HUES6 (cell line): ENCODE measurements around the gene ELFN2.

Source experiments
- H3K27ac ChIP-seq: 2 replicates; pipeline ENCODE4 v1.7.0; 2013; ENCODE audit warnings: low read depth, mild to moderate bottlenecking, low read length, inconsistent platforms
- H3K27me3 ChIP-seq: 2 replicates; pipeline ENCODE4 v1.6.1; 2013; ENCODE audit warnings: low read length; ENCODE audit not compliant: control insufficient read depth, insufficient read depth
- H3K36me3 ChIP-seq: 2 replicates; pipeline ENCODE4 v1.6.1; 2013; ENCODE audit warnings: low read length; ENCODE audit not compliant: control insufficient read depth, insufficient read depth
- H3K4me1 ChIP-seq: 2 replicates; pipeline ENCODE4 v1.6.1; 2013; ENCODE audit warnings: low read length; ENCODE audit not compliant: control insufficient read depth, insufficient read depth
- H3K4me3 ChIP-seq: 2 replicates; pipeline ENCODE4 v1.5.1; 2013; ENCODE audit warnings: low read depth, low read length
- H3K9ac ChIP-seq: one replicate; pipeline ENCODE4 v1.6.1; 2013; ENCODE audit warnings: mild to moderate bottlenecking, low read length
- H3K9me3 ChIP-seq: 2 replicates; pipeline ENCODE4 v1.6.1; 2013; ENCODE audit warnings: low read depth, low read length; ENCODE audit not compliant: control insufficient read depth, insufficient read depth

The ELFN2 gene

GRCh38 chr22:37425369-37425768 is 1.9 kb downstream of the ELFN2 start:
- Histone ChIP-seq H3K9me3 (no peaks in the 10 kb centered on the region), H3K27me3 (peaks cover 81% of the 10 kb centered on the region), H3K27ac (no peak overlapping the region), H3K36me3 (no peaks in the 10 kb centered on the region), H3K4me3 (no peak overlapping the region), H3K9ac (no peak overlapping the region), H3K4me1 (peaks cover 9% of the 10 kb centered on the region)

- Histone ChIP-seq H3K4me1 (peaks cover 21% of the 10 kb centered on the region), H3K9me3 (no peaks in the 10 kb centered on the region), H3K36me3 (no peaks in the 10 kb centered on the region), H3K27ac (no peak overlapping the region), H3K9ac (no peak overlapping the region), H3K27me3 (peaks cover 91% of the 10 kb centered on the region), H3K4me3 (no peak overlapping the region)
These were observed 4.0 kb downstream of the ELFN2 start for GRCh38 chr22:37423283-37423682.

GRCh38 chr22:37421468-37421877 is 5.8 kb downstream of the ELFN2 start:
- no peaks in the 10 kb centered on the region for H3K36me3 ChIP-seq
- no peak overlapping the region for H3K9ac ChIP-seq
- peaks cover 78% of the 10 kb centered on the region for H3K27me3 ChIP-seq
- no peak overlapping the region for H3K4me3 ChIP-seq
- H3K4me1 ChIP-seq, result peaks cover 21% of the 10 kb centered on the region
- no peak overlapping the region for H3K27ac ChIP-seq
- no peaks in the 10 kb centered on the region for H3K9me3 ChIP-seq

GRCh38 chr22:37420686-37421467 is 6.4 kb downstream of the ELFN2 start:
- no peaks in the 10 kb centered on the region for H3K36me3 ChIP-seq
- H3K4me3 ChIP-seq, result peak overlapping the region; percentile 57
- no peaks in the 10 kb centered on the region for H3K9me3 ChIP-seq
- peaks cover 72% of the 10 kb centered on the region for H3K27me3 ChIP-seq
- H3K27ac ChIP-seq, result no peak overlapping the region
- peaks cover 15% of the 10 kb centered on the region for H3K4me1 ChIP-seq
- no peak overlapping the region for H3K9ac ChIP-seq

GRCh38 chr22:37419969-37420685 is 7.2 kb downstream of the ELFN2 start:
- H3K9ac ChIP-seq, result no peak overlapping the region
- H3K36me3 ChIP-seq, result no peaks in the 10 kb centered on the region
- no peaks in the 10 kb centered on the region for H3K9me3 ChIP-seq
- peaks cover 12% of the 10 kb centered on the region for H3K4me1 ChIP-seq
- peak overlapping the region; percentile 57 for H3K4me3 ChIP-seq
- no peak overlapping the region for H3K27ac ChIP-seq
- H3K27me3 ChIP-seq, result peaks cover 64% of the 10 kb centered on the region

GRCh38 chr22:37419370-37419968 is 7.8 kb downstream of the ELFN2 start:
- Histone ChIP-seq H3K9ac (no peak overlapping the region), H3K4me3 (peak overlapping the region; percentile 57), H3K27me3 (peaks cover 58% of the 10 kb centered on the region), H3K27ac (no peak overlapping the region), H3K9me3 (no peaks in the 10 kb centered on the region), H3K4me1 (peaks cover 12% of the 10 kb centered on the region), H3K36me3 (no peaks in the 10 kb centered on the region)

- H3K4me3 ChIP-seq, result peak overlapping the region; percentile 57; the same call in 1 of the 2 replicates
- no peaks in the 10 kb centered on the region for H3K36me3 ChIP-seq
- H3K27me3 ChIP-seq, result peaks cover 51% of the 10 kb centered on the region
- no peak overlapping the region for H3K9ac ChIP-seq
- H3K4me1 ChIP-seq, result peaks cover 12% of the 10 kb centered on the region
- H3K9me3 ChIP-seq, result no peaks in the 10 kb centered on the region
- no peak overlapping the region for H3K27ac ChIP-seq
These were observed 8.5 kb downstream of the ELFN2 start for GRCh38 chr22:37418627-37419369.

GRCh38 chr22:37417677-37418348 is 9.5 kb downstream of the ELFN2 start:
- peaks cover 42% of the 10 kb centered on the region for H3K27me3 ChIP-seq
- no peaks in the 10 kb centered on the region for H3K9me3 ChIP-seq

GRCh38 chr22:37417264-37417663 is 10.0 kb downstream of the ELFN2 start:
- Histone ChIP-seq H3K4me1 (peaks cover 12% of the 10 kb centered on the region), H3K36me3 (no peaks in the 10 kb centered on the region), H3K9me3 (no peaks in the 10 kb centered on the region), H3K9ac (no peak overlapping the region), H3K27ac (no peak overlapping the region), H3K27me3 (peaks cover 41% of the 10 kb centered on the region), H3K4me3 (no peak overlapping the region)

More at GRCh38 chr22:37417677-37418348, 9.5 kb downstream of the ELFN2 start:
- Histone ChIP-seq H3K36me3 (no peaks in the 10 kb centered on the region), H3K4me1 (peaks cover 12% of the 10 kb centered on the region), H3K27ac (no peak overlapping the region), H3K4me3 (no peak overlapping the region), H3K9ac (no peak overlapping the region)

- no peaks in the 10 kb centered on the region for H3K9me3 ChIP-seq
- H3K4me1 ChIP-seq, result peaks cover 12% of the 10 kb centered on the region
- peaks cover 37% of the 10 kb centered on the region for H3K27me3 ChIP-seq
- H3K27ac ChIP-seq, result no peak overlapping the region
- H3K36me3 ChIP-seq, result no peaks in the 10 kb centered on the region
- H3K4me3 ChIP-seq, result no peak overlapping the region
- H3K9ac ChIP-seq, result no peak overlapping the region
These were observed 10.5 kb downstream of the ELFN2 start for GRCh38 chr22:37416827-37417226.
